PFSK-1 (cell line): Measurements from ENCODE around the gene LITAF.

Experiments
- FOXP2 ChIP-seq: optimal IDR thresholded peaks from 2 replicates; pipeline ENCODE3; 2011; ENCODE audit warnings: borderline replicate concordance, control low read depth, inconsistent platforms; ENCODE audit not compliant: insufficient read depth; ENCODE audit errors: extremely low read length, extremely low read depth
- POLR2AphosphoS5 ChIP-seq: IDR thresholded peaks from 2 replicates; pipeline ENCODE4 v1.6.1; 2012; ENCODE audit warnings: low read depth, mild to moderate bottlenecking, control low read depth, low read length, moderate library complexity
- REST ChIP-seq, 2 experiments: IDR thresholded peaks; 2 replicates each; pipeline versions ENCODE4 v1.6.1 to v1.8.0; 2011 to 2012; ENCODE audit warnings: low read depth in 2 of 2, low read length in 2 of 2, control low read depth in 1 of 2, inconsistent platforms in 1 of 2, mild to moderate bottlenecking in 1 of 2, moderate library complexity in 1 of 2; ENCODE audit not compliant: insufficient read depth in 1 of 2
- SIN3A ChIP-seq: IDR thresholded peaks from 2 replicates; pipeline ENCODE4 v1.6.1; 2012; ENCODE audit warnings: mild to moderate bottlenecking, low read length, moderate library complexity, borderline replicate concordance; ENCODE audit not compliant: insufficient read depth
- TAF1 ChIP-seq: IDR thresholded peaks from 2 replicates; pipeline ENCODE4 v1.6.1; 2012; ENCODE audit warnings: low read length, control low read depth, borderline replicate concordance; ENCODE audit not compliant: insufficient read depth

LITAF gene

GRCh38 chr16:11560701-11561453 is 25.8 kb downstream of the LITAF start:
- no peak for TF ChIP-seq SIN3A
- TF ChIP-seq TAF1: no peak
- no peak for TF ChIP-seq REST (IDR thresholded peaks at IDR 0.05; ENCODE audit: insufficient read depth in 1 of 2, low read depth in 2 of 2, low read length in 2 of 2)
- no peak for TF ChIP-seq FOXP2
- no peak for TF ChIP-seq POLR2AphosphoS5

GRCh38 chr16:11557801-11558200 is 28.9 kb downstream of the LITAF start:
- TF ChIP-seq POLR2AphosphoS5 (no peak), SIN3A (no peak), FOXP2 (no peak), REST (IDR thresholded peaks at IDR 0.05; ENCODE audit: insufficient read depth in 1 of 2, low read depth in 2 of 2, low read length in 2 of 2) (no peak), TAF1 (no peak)

- no peak for TF ChIP-seq POLR2AphosphoS5
- no peak for TF ChIP-seq TAF1
- TF ChIP-seq FOXP2: no peak
- TF ChIP-seq REST (IDR thresholded peaks at IDR 0.05; ENCODE audit: insufficient read depth in 1 of 2, low read depth in 2 of 2, low read length in 2 of 2): no peak
- no peak for TF ChIP-seq SIN3A
Measured at GRCh38 chr16:11556945-11557720, 29.6 kb downstream of the LITAF start.

GRCh38 chr16:11556214-11556819 is 30.4 kb downstream of the LITAF start:
- TF ChIP-seq FOXP2 (no peak), REST (IDR thresholded peaks at IDR 0.05; ENCODE audit: insufficient read depth in 1 of 2, low read depth in 2 of 2, low read length in 2 of 2) (no peak), POLR2AphosphoS5 (no peak), TAF1 (no peak), SIN3A (no peak)
